ENCODE results near the gene EIF6. TPM values are rescaled to one million over a fixed set of nuclear protein-coding genes. Genes with fewer than 3 reads are reported as not detected.

Gene EIF6
- total and polyA plus RNA-seq, 2 experiments from 2014 or later = 149 to 215 TPM

DNA sequence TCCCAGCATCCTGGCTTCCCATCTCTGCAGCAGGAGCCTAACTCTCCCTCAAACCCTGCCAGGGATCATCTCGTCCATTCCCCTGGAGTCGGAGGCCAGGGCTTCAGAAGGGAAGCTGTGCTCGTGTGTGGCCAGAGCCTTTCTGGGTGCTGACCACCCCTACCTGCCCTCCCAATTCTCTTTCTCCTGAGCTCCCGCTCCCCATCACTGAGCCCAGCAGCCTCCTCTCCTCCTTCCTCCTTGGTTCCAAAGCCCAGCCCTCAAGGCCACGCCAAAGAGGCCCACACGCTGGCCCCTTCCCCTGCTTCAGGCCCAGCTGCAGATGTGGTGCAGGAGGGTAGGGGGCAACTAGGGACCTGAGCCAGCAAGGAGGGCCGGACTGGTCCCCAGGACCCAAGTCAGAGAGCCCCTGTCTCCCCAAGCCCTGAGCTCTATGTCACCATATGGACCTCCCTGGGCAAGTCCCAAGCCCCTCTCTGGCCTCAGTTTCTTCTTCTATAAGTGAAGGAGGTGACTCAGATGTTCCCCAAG, 6.4 kb upstream of the EIF6 start:
- Histone ChIP-seq H3K27ac (ENCODE audit: low read depth) (no peak overlapping the region), H3K36me3 (ENCODE audit: insufficient read depth) (no peaks in the 10 kb centered on the region), H3K27me3 (ENCODE audit: insufficient read depth) (no peaks in the 10 kb centered on the region), H3K4me1 (ENCODE audit: insufficient read depth) (no peaks in the 10 kb centered on the region), H2AFZ (no peak overlapping the region), H3K79me2 (replicated peaks; ENCODE audit: insufficient read depth) (no peaks in the 10 kb centered on the region), H3K4me3 (no peak overlapping the region), H3K9me2 (ENCODE audit: insufficient read depth) (no peaks in the 10 kb centered on the region), H4K20me1 (replicated peaks; ENCODE audit: insufficient read depth) (no peaks in the 10 kb centered on the region), H3K4me2 (no peak overlapping the region), H3F3A (replicated peaks; ENCODE audit: low read depth) (no peaks in the 10 kb centered on the region)
- H3K36me3 Mint-ChIP-seq (ENCODE audit: low read depth) = no peaks in the 10 kb centered on the region
- peaks cover 2% of the 10 kb centered on the region for H3K4me1 Mint-ChIP-seq
- H3K27me3 Mint-ChIP-seq (ENCODE audit: insufficient read depth, low read depth, poor library complexity) = peaks cover 16% of the 10 kb centered on the region
- no peak for ATAC-seq
- no peak for TF ChIP-seq CTCF (conservative IDR thresholded peaks at IDR 0.05; ENCODE audit: low read depth in 2 of 2)
- TF ChIP-seq STAT1 (IDR thresholded peaks at IDR 0.05; ENCODE audit: unreplicated experiment) = no peak
- TF ChIP-seq, protein P1, sequence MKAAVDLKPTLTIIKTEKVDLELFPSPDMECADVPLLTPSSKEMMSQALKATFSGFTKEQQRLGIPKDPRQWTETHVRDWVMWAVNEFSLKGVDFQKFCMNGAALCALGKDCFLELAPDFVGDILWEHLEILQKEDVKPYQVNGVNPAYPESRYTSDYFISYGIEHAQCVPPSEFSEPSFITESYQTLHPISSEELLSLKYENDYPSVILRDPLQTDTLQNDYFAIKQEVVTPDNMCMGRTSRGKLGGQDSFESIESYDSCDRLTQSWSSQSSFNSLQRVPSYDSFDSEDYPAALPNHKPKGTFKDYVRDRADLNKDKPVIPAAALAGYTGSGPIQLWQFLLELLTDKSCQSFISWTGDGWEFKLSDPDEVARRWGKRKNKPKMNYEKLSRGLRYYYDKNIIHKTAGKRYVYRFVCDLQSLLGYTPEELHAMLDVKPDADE (IDR thresholded peaks at IDR 0.05) = no peak
- no peak for DNase-seq (ENCODE audit: low spot score)
- no peaks in the 10 kb centered on the region for H3K9me3 Mint-ChIP-seq
- no peak overlapping the region for H3K4me3 Mint-ChIP-seq
- no peak overlapping the region for H3K27ac Mint-ChIP-seq

DNA sequence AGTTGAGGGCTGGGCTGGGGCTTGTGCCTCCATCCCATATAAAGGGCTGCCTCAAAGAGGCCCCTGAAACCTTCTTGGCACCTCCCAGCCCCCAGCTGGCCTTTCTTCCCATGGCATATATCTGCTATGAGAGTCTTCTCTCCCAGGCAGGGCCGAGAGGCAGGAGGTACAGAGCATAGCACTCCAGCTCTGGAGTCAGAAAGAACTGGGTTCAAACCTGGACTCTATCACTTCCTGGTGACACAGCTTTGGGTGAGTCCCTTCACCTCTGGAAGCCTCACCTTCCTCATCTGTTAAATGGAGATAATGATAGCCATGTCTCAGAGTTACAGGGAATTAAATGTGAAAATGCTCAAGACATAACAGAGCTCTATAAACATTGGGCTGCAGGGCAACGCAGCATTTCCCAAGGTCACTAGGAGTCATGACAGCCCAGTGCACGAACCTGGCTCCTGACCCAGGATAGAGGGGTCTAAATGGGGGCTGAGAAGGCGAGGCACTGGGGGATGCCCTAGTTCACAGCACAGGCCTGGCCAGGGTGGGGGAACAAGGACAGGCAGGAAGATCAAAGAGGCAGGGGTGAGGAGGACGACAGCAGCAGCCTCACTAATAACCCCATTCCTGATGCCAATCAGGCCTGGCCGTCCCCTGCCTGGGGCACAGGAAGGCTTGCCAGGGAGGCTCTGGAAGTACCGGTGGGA, 5.8 kb upstream of the EIF6 start:
- no peaks in the 10 kb centered on the region for H3K27me3 ChIP-seq (ENCODE audit: insufficient read depth)
- ATAC-seq (no peak), DNase-seq (ENCODE audit: low spot score) (no peak)
- H3K4me1 ChIP-seq (ENCODE audit: insufficient read depth) = no peaks in the 10 kb centered on the region
- no peak overlapping the region for H3K27ac Mint-ChIP-seq
- no peak overlapping the region for H3K4me3 Mint-ChIP-seq
- no peaks in the 10 kb centered on the region for H3K36me3 ChIP-seq (ENCODE audit: insufficient read depth)
- no peak overlapping the region; the same call in 1 of the 2 replicates for H2AFZ ChIP-seq
- peaks cover 7% of the 10 kb centered on the region for H3K4me1 Mint-ChIP-seq
- no peak overlapping the region for H3K4me2 ChIP-seq
- H4K20me1 ChIP-seq (replicated peaks; ENCODE audit: insufficient read depth) = no peaks in the 10 kb centered on the region
- H3K9me2 ChIP-seq (ENCODE audit: insufficient read depth) = no peaks in the 10 kb centered on the region
- no peaks in the 10 kb centered on the region for H3K9me3 Mint-ChIP-seq
- no peaks in the 10 kb centered on the region for H3K36me3 Mint-ChIP-seq (ENCODE audit: low read depth)
- H3K27me3 Mint-ChIP-seq (ENCODE audit: insufficient read depth, low read depth, poor library complexity) = peaks cover 19% of the 10 kb centered on the region
- H3K27ac ChIP-seq (ENCODE audit: low read depth) = no peak overlapping the region
- no peaks in the 10 kb centered on the region for H3F3A ChIP-seq (replicated peaks; ENCODE audit: low read depth)
- H3K4me3 ChIP-seq = no peak overlapping the region
- no peaks in the 10 kb centered on the region for H3K79me2 ChIP-seq (replicated peaks; ENCODE audit: insufficient read depth)
- TF ChIP-seq CTCF (conservative IDR thresholded peaks at IDR 0.05; ENCODE audit: low read depth in 2 of 2) = no peak
- no peak for TF ChIP-seq EZH2 (IDR thresholded peaks at IDR 0.05; ENCODE audit: low read depth, unreplicated experiment)
- TF ChIP-seq, protein P1 (IDR thresholded peaks at IDR 0.05) = no peak
- no peak for TF ChIP-seq EZH2phosphoT487 (IDR thresholded peaks at IDR 0.05; ENCODE audit: unreplicated experiment)
- TF ChIP-seq NANOG (IDR thresholded peaks at IDR 0.05; ENCODE audit: borderline replicate concordance) = no peak
- no peak for TF ChIP-seq CREB1 (CRISPR knock-in tag; IDR thresholded peaks at IDR 0.05; ENCODE audit: low read depth)
- TF ChIP-seq JUNB (IDR thresholded peaks at IDR 0.05; ENCODE audit: unreplicated experiment) = no peak
- no peak for TF ChIP-seq STAT1 (IDR thresholded peaks at IDR 0.05; ENCODE audit: unreplicated experiment)
- no peak for TF ChIP-seq REST (IDR thresholded peaks at IDR 0.05; ENCODE audit: unreplicated experiment)
